Activated CD4-positive, CD25-positive, alpha-beta regulatory T cell treated with anti-CD3 and anti-CD28 coated beads, Interleukin-2, amount 50 U/mL, for 24 hours (primary cell): Measurements from ENCODE around the gene ZNF101.
A peak's percentile ranks its signal among the peaks of the same experiment; 100 is the strongest.

Experiments
- ATAC-seq, 2 donors: fragments of 150-1000 bp; cut with Tn5 transposase; one replicate each; pipeline ENCODE4 v1.10.0; 2021; ENCODE audit warnings: mild to moderate bottlenecking in 1 of 2, moderate library complexity in 1 of 2

The ZNF101 gene

GRCh38 chr19:19711934-19712828 lies 43.5 kb downstream of the ZNF101 start:
- no peak for ATAC-seq

GRCh38 chr19:19719798-19720197 lies 51.2 kb downstream of the ZNF101 start:
- ATAC-seq = no peak

- ATAC-seq = no peak
Observed at GRCh38 chr19:19721896-19722295, 53.3 kb downstream of the ZNF101 start.

- peak; percentile 100 for ATAC-seq
Observed at GRCh38 chr19:19732579-19733501, 64.2 kb downstream of the ZNF101 start, which contains the start of gene ZNF14. ZNF14 (minus strand) TSS chr19:19733112; CDS start chr19:19732958, 154 bp downstream.
